Nephron progenitor cell (in vitro differentiated cells): Measurements from ENCODE around the gene LOX.

Experiments used
- DNase-seq: peaks from one replicate; pipeline ENCODE4 v3.0.0; 2021
- H3K27ac Mint-ChIP-seq: 2 replicates; pipeline ENCODE4 v1.8.0; 2021; ENCODE audit warnings: mild to moderate bottlenecking, moderate library complexity, mixed read lengths
- H3K27me3 Mint-ChIP-seq: 2 replicates; pipeline ENCODE4 v1.8.0; 2021; ENCODE audit warnings: mild to moderate bottlenecking, low read depth, mixed read lengths; ENCODE audit not compliant: poor library complexity
- H3K36me3 Mint-ChIP-seq: 2 replicates; pipeline ENCODE4 v1.8.0; 2021; ENCODE audit warnings: low read depth, mixed read lengths
- H3K4me1 Mint-ChIP-seq: 2 replicates; pipeline ENCODE4 v1.8.0; 2021; ENCODE audit warnings: mixed read lengths
- H3K4me3 Mint-ChIP-seq: 2 replicates; pipeline ENCODE4 v1.8.0; 2021; ENCODE audit warnings: mild to moderate bottlenecking, moderate library complexity, mixed read lengths
- H3K9me3 Mint-ChIP-seq: 2 replicates; pipeline ENCODE4 v1.8.0; 2021; ENCODE audit warnings: mild to moderate bottlenecking, moderate library complexity, mixed read lengths
- CTCF ChIP-seq: fragments of 200-600 bp; sonication (generic); IDR thresholded peaks from 2 replicates; pipeline ENCODE4 v1.5.0; 2021; ENCODE audit warnings: antibody characterized with exemption

The LOX gene

GRCh38 chr5:122053181-122054109 lies 24.6 kb downstream of the LOX start:
- peaks cover 28% of the 10 kb centered on the region for H3K9me3 Mint-ChIP-seq
- no peak overlapping the region for H3K27ac Mint-ChIP-seq
- no peak for DNase-seq
- peaks cover 49% of the 10 kb centered on the region for H3K36me3 Mint-ChIP-seq
- no peaks in the 10 kb centered on the region for H3K27me3 Mint-ChIP-seq
- H3K4me3 Mint-ChIP-seq = no peak overlapping the region
- no peak for TF ChIP-seq CTCF
- H3K4me1 Mint-ChIP-seq = no peaks in the 10 kb centered on the region

GRCh38 chr5:122051569-122051968 lies 26.5 kb downstream of the LOX start:
- no peak overlapping the region for H3K4me3 Mint-ChIP-seq
- peaks cover 58% of the 10 kb centered on the region for H3K36me3 Mint-ChIP-seq
- H3K27ac Mint-ChIP-seq = no peak overlapping the region
- no peaks in the 10 kb centered on the region for H3K4me1 Mint-ChIP-seq
- no peak for TF ChIP-seq CTCF
- no peaks in the 10 kb centered on the region for H3K27me3 Mint-ChIP-seq
- DNase-seq = no peak
- H3K9me3 Mint-ChIP-seq = peaks cover 37% of the 10 kb centered on the region

DNA sequence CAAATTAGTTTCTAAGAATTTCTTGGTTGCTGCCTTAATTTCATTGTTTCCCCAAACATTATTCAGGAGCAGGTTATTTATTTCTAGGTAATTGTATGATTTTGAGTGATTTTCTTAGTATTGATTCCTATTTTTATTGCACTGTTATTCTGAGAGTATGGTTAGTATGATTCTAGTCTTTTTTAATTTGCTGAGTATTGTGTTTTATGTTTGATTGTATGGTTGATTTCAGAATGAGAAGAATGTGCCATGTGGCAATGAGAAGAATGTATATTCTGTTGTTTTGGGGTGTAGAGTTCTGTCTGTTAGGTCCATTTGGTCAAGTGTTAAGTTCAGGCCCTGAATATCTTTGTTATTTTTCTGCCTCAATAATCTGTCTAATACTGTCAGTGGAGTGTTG lies 27.1 kb downstream of the LOX start:
- H3K36me3 Mint-ChIP-seq = peaks cover 58% of the 10 kb centered on the region
- H3K27me3 Mint-ChIP-seq = no peaks in the 10 kb centered on the region
- no peaks in the 10 kb centered on the region for H3K4me1 Mint-ChIP-seq
- H3K9me3 Mint-ChIP-seq = peaks cover 43% of the 10 kb centered on the region
- no peak overlapping the region for H3K4me3 Mint-ChIP-seq
- H3K27ac Mint-ChIP-seq = no peak overlapping the region
- no peak for TF ChIP-seq CTCF
- DNase-seq = no peak

DNA sequence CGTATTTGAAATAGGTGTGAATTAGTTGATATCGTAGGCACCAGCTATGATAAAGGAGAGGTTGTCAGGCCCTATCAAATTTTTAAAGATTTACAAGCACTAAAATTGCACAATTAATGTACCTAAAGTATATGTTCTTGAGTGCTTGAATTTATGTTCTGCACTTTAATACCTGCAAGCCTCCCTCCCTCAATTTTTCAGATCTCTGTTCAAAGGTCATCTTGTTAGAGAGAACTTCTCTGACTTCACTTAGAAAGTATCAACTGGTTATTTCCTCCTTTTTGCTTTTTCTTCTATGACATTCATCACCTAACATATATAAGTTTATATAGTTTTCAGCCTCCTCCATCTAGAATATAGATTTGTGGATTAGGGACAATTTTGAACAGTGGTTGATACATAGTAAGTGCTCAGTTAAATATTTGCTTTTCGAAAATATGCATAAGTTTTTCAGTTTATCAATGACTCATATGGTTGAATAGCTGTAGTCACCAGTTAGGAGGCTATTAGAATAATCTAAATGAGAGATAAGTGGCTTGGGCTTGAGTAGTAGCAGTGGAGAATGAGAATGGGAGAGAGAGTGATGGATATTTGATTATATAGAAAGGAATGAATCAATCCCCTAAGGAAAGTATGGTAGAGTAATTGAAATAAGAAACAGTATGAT lies 37.3 kb downstream of the LOX start:
- Mint-ChIP-seq H3K4me1 (peaks cover 11% of the 10 kb centered on the region), H3K27me3 (no peaks in the 10 kb centered on the region), H3K9me3 (peaks cover 20% of the 10 kb centered on the region), H3K27ac (no peak overlapping the region), H3K4me3 (no peak overlapping the region), H3K36me3 (peaks cover 31% of the 10 kb centered on the region)
- no peak for DNase-seq
- TF ChIP-seq CTCF = no peak

- DNase-seq = no peak
- Mint-ChIP-seq H3K9me3 (no peaks in the 10 kb centered on the region), H3K27me3 (no peaks in the 10 kb centered on the region), H3K4me3 (no peak overlapping the region), H3K27ac (peak overlapping the region; percentile 85), H3K36me3 (peaks cover 35% of the 10 kb centered on the region), H3K4me1 (peaks cover 51% of the 10 kb centered on the region)
- no peak for TF ChIP-seq CTCF
These were observed 41.7 kb downstream of the LOX start for GRCh38 chr5:122036326-122036725.
